ENCODE measurements around the gene PRKCE. TPM values are rescaled to one million over a fixed set of nuclear protein-coding genes. Genes with fewer than 3 reads are reported as not detected.

The PRKCE gene
- total RNA-seq, 1 experiment from 2014 or later = 14.8 TPM

DNA sequence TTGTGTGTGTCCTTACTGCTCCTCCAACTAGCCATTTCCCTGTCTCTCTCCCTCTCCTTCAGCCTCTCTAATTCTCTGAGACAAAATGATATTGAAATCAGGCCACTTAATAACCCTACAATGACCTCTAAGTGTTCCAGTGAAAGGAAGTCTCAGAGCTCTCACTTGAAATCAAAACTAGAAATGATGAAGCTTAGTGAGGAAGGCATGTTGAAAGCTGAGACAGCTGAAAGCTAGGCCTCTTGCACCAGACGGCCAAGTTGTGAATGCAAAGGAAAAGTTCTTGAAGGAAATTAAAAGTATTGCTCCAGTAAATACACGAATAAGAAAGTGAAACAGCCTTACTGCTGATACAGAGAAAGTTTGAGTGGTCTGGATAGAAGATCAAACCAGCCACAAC lies 72.9 kb downstream of the PRKCE start:
- Histone ChIP-seq H3K4me2 (ENCODE audit: low read length) (no peak overlapping the region), H3K27ac (ENCODE audit: low read depth, low read length) (no peak overlapping the region), H3K9me3 (ENCODE audit: control insufficient read depth in 1 of 2, insufficient read depth in 1 of 2, low read depth in 1 of 2, low read length in 2 of 2) (no peaks in the 10 kb centered on the region), H3K27me3 (ENCODE audit: insufficient read depth, low read length) (no peaks in the 10 kb centered on the region), H3K9ac (ENCODE audit: low read length) (no peak overlapping the region), H2AFZ (ENCODE audit: low read depth, low read length, poor library complexity, severe bottlenecking) (no peak overlapping the region), H3K4me1 (ENCODE audit: control insufficient read depth in 1 of 2, insufficient read depth in 2 of 2, low read length in 2 of 2) (peaks cover 0 to 5% of the 10 kb centered on the region in 2 experiments; a peak in 1 of 4 replicates), H3K36me3 (ENCODE audit: control insufficient read depth in 1 of 2, insufficient read depth in 2 of 2, low read length in 2 of 2) (no peaks in the 10 kb centered on the region), H3K4me3 (replicated peaks in 1 of 2; ENCODE audit: low read depth in 1 of 2, low read length in 2 of 2) (no peak overlapping the region), H3K9me2 (ENCODE audit: insufficient read depth) (no peaks in the 10 kb centered on the region), H3K79me2 (ENCODE audit: insufficient read depth, low read length) (0 out of 2 replicates have a peak, but pooled peaks cover 3% of the 10 kb centered on the region), H4K20me1 (ENCODE audit: insufficient read depth) (no peaks in the 10 kb centered on the region)
- RAD21 ChIA-PET (ENCODE audit: low non-redundant PET in 1 of 2, low total read pairs in 2 of 2, uncharacterized antibody in 2 of 2, unreplicated experiment in 2 of 2) = no interaction called here
- no peak for TF ChIP-seq CBX3 (IDR thresholded peaks at IDR 0.05; ENCODE audit: low read depth)
- no peak for TF ChIP-seq ZFX (IDR thresholded peaks at IDR 0.05)
- TF ChIP-seq SIN3A (IDR thresholded peaks at IDR 0.05; ENCODE audit: low read depth) = no peak
- no peak for TF ChIP-seq POLR2AphosphoS5 (IDR thresholded peaks at IDR 0.05; ENCODE audit: low read depth, low read length)
- no peak for TF ChIP-seq SP1 (IDR thresholded peaks at IDR 0.05; ENCODE audit: low read depth)
- TF ChIP-seq TCF7L2 (IDR thresholded peaks at IDR 0.05; ENCODE audit: borderline replicate concordance, extremely low read depth, insufficient read depth, insufficient read length) = no peak
- no peak for TF ChIP-seq RAD21 (IDR thresholded peaks at IDR 0.05; ENCODE audit: low read depth)
- TF ChIP-seq, protein P1, sequence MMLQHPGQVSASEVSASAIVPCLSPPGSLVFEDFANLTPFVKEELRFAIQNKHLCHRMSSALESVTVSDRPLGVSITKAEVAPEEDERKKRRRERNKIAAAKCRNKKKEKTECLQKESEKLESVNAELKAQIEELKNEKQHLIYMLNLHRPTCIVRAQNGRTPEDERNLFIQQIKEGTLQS (IDR thresholded peaks at IDR 0.05) = no peak
- intact Hi-C loops (cut with micrococcal nuclease) = no loop called here
- DNase-seq (ENCODE audit: low read depth, low spot score) (no peak), ATAC-seq (no peak)
- CTCF ChIA-PET = no interaction called here
- BruUV-seq (replicated peaks) = no TSS peak
- POLR2A ChIA-PET = no interaction called here

DNA sequence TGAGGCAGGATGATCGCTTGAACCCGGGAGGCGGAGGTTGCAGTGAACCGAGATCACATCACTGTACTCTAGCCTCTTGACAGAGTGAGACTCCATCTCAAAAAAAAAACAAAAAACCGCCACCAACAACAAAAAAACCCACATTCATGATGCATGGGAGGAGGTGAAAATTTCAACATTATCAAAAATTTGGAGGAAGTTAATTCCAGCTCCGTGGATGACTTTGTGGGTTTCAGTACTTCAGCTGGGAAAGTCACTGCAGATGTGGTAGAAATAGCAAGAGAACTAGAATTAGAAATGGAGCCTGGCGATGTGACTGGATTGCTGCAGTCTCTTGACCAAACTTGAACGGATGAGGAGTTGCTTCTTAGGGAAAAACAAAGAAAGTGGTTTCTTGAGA lies 74.3 kb downstream of the PRKCE start:
- BruUV-seq (replicated peaks) = no TSS peak
- no peak for TF ChIP-seq CTCF (IDR thresholded peaks at IDR 0.05 in 2 of 3, conservative IDR thresholded peaks at IDR 0.05 in 1 of 3; ENCODE audit: borderline replicate concordance in 1 of 3, insufficient read depth in 1 of 3, low read depth in 2 of 3, low read length in 2 of 3)
- TF ChIP-seq, protein P2, sequence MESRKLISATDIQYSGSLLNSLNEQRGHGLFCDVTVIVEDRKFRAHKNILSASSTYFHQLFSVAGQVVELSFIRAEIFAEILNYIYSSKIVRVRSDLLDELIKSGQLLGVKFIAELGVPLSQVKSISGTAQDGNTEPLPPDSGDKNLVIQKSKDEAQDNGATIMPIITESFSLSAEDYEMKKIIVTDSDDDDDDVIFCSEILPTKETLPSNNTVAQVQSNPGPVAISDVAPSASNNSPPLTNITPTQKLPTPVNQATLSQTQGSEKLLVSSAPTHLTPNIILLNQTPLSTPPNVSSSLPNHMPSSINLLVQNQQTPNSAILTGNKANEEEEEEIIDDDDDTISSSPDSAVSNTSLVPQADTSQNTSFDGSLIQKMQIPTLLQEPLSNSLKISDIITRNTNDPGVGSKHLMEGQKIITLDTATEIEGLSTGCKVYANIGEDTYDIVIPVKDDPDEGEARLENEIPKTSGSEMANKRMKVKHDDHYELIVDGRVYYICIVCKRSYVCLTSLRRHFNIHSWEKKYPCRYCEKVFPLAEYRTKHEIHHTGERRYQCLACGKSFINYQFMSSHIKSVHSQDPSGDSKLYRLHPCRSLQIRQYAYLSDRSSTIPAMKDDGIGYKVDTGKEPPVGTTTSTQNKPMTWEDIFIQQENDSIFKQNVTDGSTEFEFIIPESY (IDR thresholded peaks at IDR 0.05; ENCODE audit: extremely low read depth, insufficient replicate concordance, low read length) = no peak
- no peak for TF ChIP-seq POLR2A (IDR thresholded peaks at IDR 0.05; ENCODE audit: borderline replicate concordance, extremely low read depth, insufficient read depth, insufficient read length)
- TF ChIP-seq TCF7L2 (IDR thresholded peaks at IDR 0.05; ENCODE audit: borderline replicate concordance, extremely low read depth, insufficient read depth, insufficient read length) = no peak
- TF ChIP-seq POLR2AphosphoS5 (IDR thresholded peaks at IDR 0.05; ENCODE audit: low read depth, low read length) = no peak
- TF ChIP-seq EZH2 (IDR thresholded peaks at IDR 0.05) = no peak
- TF ChIP-seq SRF (IDR thresholded peaks at IDR 0.05; ENCODE audit: low read depth) = no peak
- no peak for TF ChIP-seq ELF1 (IDR thresholded peaks at IDR 0.05; ENCODE audit: borderline replicate concordance, low read depth)
- no peak for TF ChIP-seq CBX3 (IDR thresholded peaks at IDR 0.05; ENCODE audit: low read depth)
- no peak for TF ChIP-seq CEBPB (IDR thresholded peaks at IDR 0.05; ENCODE audit: low read depth)
- TF ChIP-seq FOSL1 (IDR thresholded peaks at IDR 0.05; ENCODE audit: low read depth) = no peak
- TF ChIP-seq RAD21 (IDR thresholded peaks at IDR 0.05; ENCODE audit: low read depth) = no peak
- TF ChIP-seq ZNF274 (IDR thresholded peaks at IDR 0.05; ENCODE audit: low read depth, low read length) = no peak
- TF ChIP-seq EZH2phosphoT487 (IDR thresholded peaks at IDR 0.05; ENCODE audit: borderline replicate concordance) = no peak
- TF ChIP-seq JUND (IDR thresholded peaks at IDR 0.05) = no peak

More for the DNA sequence above, 74.3 kb downstream of the PRKCE start:
- Histone ChIP-seq H3K9ac (ENCODE audit: low read length) (no peak overlapping the region), H4K20me1 (ENCODE audit: insufficient read depth) (no peaks in the 10 kb centered on the region), H3K79me2 (ENCODE audit: insufficient read depth, low read length) (no peaks in the 10 kb centered on the region), H3K9me2 (ENCODE audit: insufficient read depth) (no peaks in the 10 kb centered on the region), H3K4me3 (replicated peaks in 1 of 2; ENCODE audit: low read depth in 1 of 2, low read length in 2 of 2) (no peak overlapping the region), H3K36me3 (ENCODE audit: control insufficient read depth in 1 of 2, insufficient read depth in 2 of 2, low read length in 2 of 2) (no peaks in the 10 kb centered on the region), H3K4me2 (ENCODE audit: low read length) (no peak overlapping the region), H2AFZ (ENCODE audit: low read depth, low read length, poor library complexity, severe bottlenecking) (no peak overlapping the region), H3K4me1 (ENCODE audit: control insufficient read depth in 1 of 2, insufficient read depth in 2 of 2, low read length in 2 of 2) (peaks cover 0 to 5% of the 10 kb centered on the region in 2 experiments; a peak in 1 of 4 replicates), H3K27ac (ENCODE audit: low read depth, low read length) (no peak overlapping the region), H3K27me3 (ENCODE audit: insufficient read depth, low read length) (no peaks in the 10 kb centered on the region), H3K9me3 (ENCODE audit: control insufficient read depth in 1 of 2, insufficient read depth in 1 of 2, low read depth in 1 of 2, low read length in 2 of 2) (no peaks in the 10 kb centered on the region)
- RAD21 ChIA-PET (ENCODE audit: low non-redundant PET in 1 of 2, low total read pairs in 2 of 2, uncharacterized antibody in 2 of 2, unreplicated experiment in 2 of 2) = no interaction called here
- POLR2A ChIA-PET = no interaction called here
- intact Hi-C loops (cut with micrococcal nuclease) = loop anchor here (5.0 kb wide), 1 partner anchor 83 kb away; no protein-coding TSS in a partner anchor
- CTCF ChIA-PET = no interaction called here
- DNase-seq (ENCODE audit: low read depth, low spot score) (no peak), ATAC-seq (no peak)
